H1 (cell line): ENCODE data around the gene ASCC2. TPM values are rescaled to one million over a fixed set of nuclear protein-coding genes. Genes with fewer than 3 reads are reported as not detected.

Experiments used
- CBX5 ChIP-seq: fragments of 300-800, 300-1000 bp; sonication (generic); IDR thresholded peaks from 2 replicates; pipeline ENCODE4 v1.7.1; 2016; ENCODE audit warnings: antibody characterized with exemption, low read length, low read depth
- GABPA ChIP-seq: IDR thresholded peaks from 2 replicates; pipeline ENCODE4 v1.6.1; 2011; ENCODE audit warnings: mild to moderate bottlenecking, low read length, moderate library complexity, borderline replicate concordance; ENCODE audit not compliant: insufficient read depth
- GTF2F1 ChIP-seq: IDR thresholded peaks from 2 replicates; pipeline ENCODE4 v1.6.1; 2012; ENCODE audit warnings: low read depth, low read length, improper control_type of control experiment, borderline replicate concordance
- KDM5A ChIP-seq: fragments of 200-600 bp; IDR thresholded peaks from 2 replicates; pipeline ENCODE4 v1.7.1; 2012; ENCODE audit warnings: mild to moderate bottlenecking, low read length, inconsistent platforms, mixed read lengths
- NRF1 ChIP-seq: IDR thresholded peaks from 2 replicates; pipeline ENCODE4 v1.6.1; 2011; ENCODE audit warnings: mild to moderate bottlenecking, low read depth, low read length, improper control_type of control experiment
- PHF8 ChIP-seq: fragments of 200-600 bp; sonication (generic); conservative IDR thresholded peaks from 2 replicates; pipeline ENCODE4 v1.7.1; 2012; ENCODE audit warnings: low read depth, mild to moderate bottlenecking, inconsistent platforms, low read length, moderate library complexity
- SIN3A ChIP-seq, 2 experiments: IDR thresholded peaks in 1 of 2; conservative IDR thresholded peaks in 1 of 2; 2 replicates each; pipeline ENCODE4 v1.6.1; 2011 to 2012; ENCODE audit warnings: low read length in 2 of 2, improper control_type of control experiment in 1 of 2, low read depth in 1 of 2, mild to moderate bottlenecking in 1 of 2
- SIRT6 ChIP-seq: IDR thresholded peaks from one replicate; pipeline ENCODE4 v1.7.1; 2012; ENCODE audit warnings: low read length, inconsistent platforms
- SIX5 ChIP-seq: IDR thresholded peaks from 2 replicates; pipeline ENCODE4 v1.6.1; 2011; ENCODE audit warnings: mild to moderate bottlenecking, low read depth, low read length
- SUZ12 ChIP-seq: fragments of 200-600 bp; sonication (generic); IDR thresholded peaks from 2 replicates; pipeline ENCODE4 v1.6.1; 2012; ENCODE audit warnings: mild to moderate bottlenecking, inconsistent platforms, low read length, moderate library complexity, mixed read lengths
- TAF1 ChIP-seq: IDR thresholded peaks from 2 replicates; pipeline ENCODE4 v1.6.1; 2011; ENCODE audit warnings: mild to moderate bottlenecking, low read depth, low read length
- TBP ChIP-seq: IDR thresholded peaks from 2 replicates; pipeline ENCODE4 v1.6.1; 2011; ENCODE audit warnings: low read depth, low read length, improper control_type of control experiment
- TEAD4 ChIP-seq: IDR thresholded peaks from 2 replicates; pipeline ENCODE4 v1.6.1; 2012; ENCODE audit warnings: low read depth, low read length, inconsistent platforms, mixed read lengths
- YY1 ChIP-seq: IDR thresholded peaks from 2 replicates; pipeline ENCODE4 v1.6.1; 2011; ENCODE audit warnings: low read depth, mild to moderate bottlenecking, low read length
- polyA plus RNA-seq, 7 experiments: library from polyadenylated mRNA; depleted of rRNA in 3 of 7; stranded (reverse) in 5 of 7; unstranded in 2 of 7; fragments of >200 nt in 5 of 7; fragments of 200-250 nt in 2 of 7; gene quantifications; 1 replicate in 5 of 7; 2 replicates in 1 of 7; 4 replicates in 1 of 7; pipeline versions ENCODE4 v1.2.1 to v1.2.3, GENCODE V29; 2011 to 2013; ENCODE audit warnings: missing spikeins in 2 of 7, mixed read lengths in 2 of 7
- total RNA-seq: library from RNA; stranded (reverse); fragmentation: NEBNext Ultra II Directional; extraction: Animal tissue kit (Norgen Biotek cat#: 25700); gene quantifications from 2 replicates; pipeline ENCODE4 v1.2.1, GENCODE V29; 2021

The ASCC2 gene
- total and polyA plus RNA-seq, 2 of the 8 experiments (the other 6 are each of a cell fraction or from before 2014, with no cell fraction given), result 35.0 to 35.8 TPM

- TF ChIP-seq PHF8 (peak; percentile 87), YY1 (peak; percentile 96), TAF1 (peak; percentile 79), NRF1 (peak; percentile 92), SIN3A (conservative IDR thresholded peaks at IDR 0.05 in 1 of 2, IDR thresholded peaks at IDR 0.05 in 1 of 2; ENCODE audit: low read depth in 1 of 2, low read length in 2 of 2) (peak; percentile 5 to 66; a peak in 2 of 4 replicates), TBP (peak; percentile 46), SUZ12 (no peak), KDM5A (peak; percentile 75; the same call in 1 of the 2 replicates), GTF2F1 (no peak), TEAD4 (no peak), SIRT6 (no peak), GABPA (no peak), CBX5 (no peak), SIX5 (no peak)
Measured at GRCh38 chr22:29767171-29768051, 70.7 kb downstream of the ASCC2 start, which contains the start of gene UQCR10 (continued).
